WTC11 (cell line): ENCODE measurements around the gene MAP1S. TPM values are rescaled to one million over a fixed set of nuclear protein-coding genes. Genes with fewer than 3 reads are reported as not detected.

ENCODE experiments used
- ATAC-seq: fragments of 200-7000 bp; cut with Tn5 transposase; 2 replicates; pipeline ENCODE4 v1.10.0; 2021; ENCODE audit warnings: mild to moderate bottlenecking, moderate library complexity
- CTCF ChIA-PET: fragments of 300-600 bp; sonication (Branson Sonifier 250); formaldehyde crosslinking; loops from one replicate; lab custom pipeline; 2021; ENCODE audit warnings: antibody characterized with exemption; lab: Charles Lee
- POLR2A ChIA-PET: fragments of 350-600 bp; sonication (Branson Sonifier 250); formaldehyde crosslinking; loops from one replicate; lab custom pipeline; 2021; ENCODE audit warnings: antibody characterized with exemption; lab: Charles Lee
- DNase-seq: peaks from one replicate; pipeline ENCODE4 v3.0.0; 2021; ENCODE audit warnings: low spot score
- H3K27ac Mint-ChIP-seq: 2 replicates; pipeline ENCODE4 v1.8.0; 2021; ENCODE audit warnings: mixed read lengths
- H3K27me3 Mint-ChIP-seq: 2 replicates; pipeline ENCODE4 v1.8.0; 2021; ENCODE audit warnings: low read depth, mild to moderate bottlenecking, moderate library complexity, mixed read lengths
- H3K36me3 Mint-ChIP-seq: 2 replicates; pipeline ENCODE4 v1.8.0; 2021; ENCODE audit warnings: mixed read lengths
- H3K4me1 Mint-ChIP-seq: 2 replicates; pipeline ENCODE4 v1.8.0; 2022; ENCODE audit warnings: mixed read lengths
- H3K4me3 Mint-ChIP-seq: 2 replicates; pipeline ENCODE4 v1.8.0; 2021; ENCODE audit warnings: mild to moderate bottlenecking, moderate library complexity, mixed read lengths
- H3K9me3 Mint-ChIP-seq: 2 replicates; pipeline ENCODE4 v1.8.0; 2021; ENCODE audit warnings: mixed read lengths
- AFF4 ChIP-seq: sonication (generic); formaldehyde crosslinking; IDR thresholded peaks from 2 replicates; pipeline ENCODE4 v1.8.1; 2023; ENCODE audit warnings: mild to moderate bottlenecking, missing genetic modification reagents, borderline replicate concordance
- ATF2 ChIP-seq: sonication (generic); formaldehyde crosslinking; IDR thresholded peaks from 2 replicates; pipeline ENCODE4 v1.8.1; 2022; ENCODE audit warnings: low read depth, missing genetic modification reagents, borderline replicate concordance
- CBFB ChIP-seq: sonication (generic); formaldehyde crosslinking; IDR thresholded peaks from 2 replicates; pipeline ENCODE4 v1.8.1; 2022; ENCODE audit warnings: mild to moderate bottlenecking, low read depth, missing genetic modification reagents
- CREB1 ChIP-seq: sonication (generic); formaldehyde crosslinking; IDR thresholded peaks from 2 replicates; pipeline ENCODE4 v1.8.0; 2023; ENCODE audit warnings: mild to moderate bottlenecking, missing genetic modification reagents
- E2F4 ChIP-seq: sonication (generic); formaldehyde crosslinking; IDR thresholded peaks from 2 replicates; pipeline ENCODE4 v1.8.1; 2022; ENCODE audit warnings: low read depth, mild to moderate bottlenecking, moderate library complexity, missing genetic modification reagents, borderline replicate concordance
- E2F5 ChIP-seq: sonication (generic); formaldehyde crosslinking; IDR thresholded peaks from 2 replicates; pipeline ENCODE4 v1.8.1; 2022; ENCODE audit warnings: mild to moderate bottlenecking, moderate library complexity, missing genetic modification reagents
- FOXK1 ChIP-seq: sonication (generic); formaldehyde crosslinking; IDR thresholded peaks from 2 replicates; pipeline ENCODE4 v1.8.0; 2022; ENCODE audit warnings: mild to moderate bottlenecking, moderate library complexity, missing genetic modification reagents
- MAX ChIP-seq: sonication (generic); formaldehyde crosslinking; IDR thresholded peaks from 2 replicates; pipeline ENCODE4 v1.8.0; 2022; ENCODE audit warnings: mild to moderate bottlenecking, missing genetic modification reagents
- MLX ChIP-seq: sonication (generic); formaldehyde crosslinking; IDR thresholded peaks from 2 replicates; pipeline ENCODE4 v1.8.1; 2023; ENCODE audit warnings: mild to moderate bottlenecking, missing genetic modification reagents, moderate library complexity
- NFYB ChIP-seq: sonication (generic); formaldehyde crosslinking; conservative IDR thresholded peaks from 2 replicates; pipeline ENCODE4 v1.8.0; 2022; ENCODE audit warnings: low read depth, missing genetic modification reagents
- PREB ChIP-seq: sonication (generic); formaldehyde crosslinking; IDR thresholded peaks from 2 replicates; pipeline ENCODE4 v1.8.1; 2022; ENCODE audit warnings: mild to moderate bottlenecking, missing genetic modification reagents, moderate library complexity, borderline replicate concordance
- RORB ChIP-seq: fragments of 250-450 bp; sonication (Bioruptor Pico); IDR thresholded peaks from 2 replicates; pipeline ENCODE4 v1.9.0; 2021; ENCODE audit warnings: mild to moderate bottlenecking
- SMAD4 ChIP-seq: sonication (generic); formaldehyde crosslinking; IDR thresholded peaks from 2 replicates; pipeline ENCODE4 v1.8.0; 2022; ENCODE audit warnings: mild to moderate bottlenecking, missing genetic modification reagents
- SP1 ChIP-seq: sonication (generic); formaldehyde crosslinking; conservative IDR thresholded peaks from 2 replicates; pipeline ENCODE4 v1.8.1; 2022; ENCODE audit warnings: missing genetic modification reagents
- ZBTB43 ChIP-seq: sonication (generic); formaldehyde crosslinking; IDR thresholded peaks from 2 replicates; pipeline ENCODE4 v1.8.1; 2023; ENCODE audit warnings: mild to moderate bottlenecking, missing genetic modification reagents
- ZNF138 ChIP-seq: sonication (generic); formaldehyde crosslinking; conservative IDR thresholded peaks from 2 replicates; pipeline ENCODE4 v1.8.1; 2022; ENCODE audit warnings: mild to moderate bottlenecking, moderate library complexity, missing genetic modification reagents
- ZNF232 ChIP-seq: sonication (generic); formaldehyde crosslinking; IDR thresholded peaks from 2 replicates; pipeline ENCODE4 v1.8.0; 2022; ENCODE audit warnings: mild to moderate bottlenecking, missing genetic modification reagents
- ZNF396 ChIP-seq: fragments of 250-450 bp; sonication (Bioruptor Pico); IDR thresholded peaks from 2 replicates; pipeline ENCODE4 v1.8.0; 2021; ENCODE audit warnings: mild to moderate bottlenecking, moderate library complexity, borderline replicate concordance
- ZNF532 ChIP-seq: fragments of 250-450 bp; sonication (Bioruptor Pico); IDR thresholded peaks from 2 replicates; pipeline ENCODE4 v1.9.0; 2021; ENCODE audit warnings: mild to moderate bottlenecking, borderline replicate concordance
- ZNF671 ChIP-seq: fragments of 250-450 bp; sonication (Bioruptor Pico); IDR thresholded peaks from 2 replicates; pipeline ENCODE4 v1.8.0; 2021; ENCODE audit warnings: mild to moderate bottlenecking
- total RNA-seq: library from RNA; stranded (reverse); gene quantifications from 3 replicates; pipeline ENCODE4 v1.2.3, GENCODE V29; 2021

Gene MAP1S
- total RNA-seq, 1 experiment from 2014 or later: 120 TPM

- no peaks in the 10 kb centered on the region for H3K36me3 Mint-ChIP-seq
- H3K4me3 Mint-ChIP-seq: peak overlapping the region; percentile 33
- H3K9me3 Mint-ChIP-seq: no peaks in the 10 kb centered on the region; the same call in 1 of the 2 replicates
- peak overlapping the region; percentile 65; the same call in 1 of the 2 replicates for H3K27ac Mint-ChIP-seq
- H3K4me1 Mint-ChIP-seq: peaks cover 4% of the 10 kb centered on the region; the same call in 1 of the 2 replicates
- ChIA-PET POLR2A (interaction anchor here (0.6 to 1.1 kb wide), 2 partner anchors 36 to 101 kb away, joined by 4 to 5 read pairs; no protein-coding TSS in a partner anchor), CTCF (interaction anchor here (0.6 to 2.0 kb wide), 16 partner anchors 9 to 327 kb away, joined by 3 to 30 read pairs (median 6); partner anchors contain the start of genes MAP1S and RPL18A)
- ATAC-seq (peak; percentile 91), DNase-seq (peak; percentile 93)
- H3K27me3 Mint-ChIP-seq: peaks cover 25% of the 10 kb centered on the region
- TF ChIP-seq CREB1 (CRISPR knock-in tag) (no peak), SP1 (peak; percentile 78), ZNF232 (CRISPR knock-in tag) (0 out of 2 replicates have a peak, but pooled peaks have one; percentile 31), ZNF396 (CRISPR knock-in tag) (no peak), NFYB (CRISPR knock-in tag) (peak; percentile 63), ZNF138 (CRISPR knock-in tag) (no peak), RORB (CRISPR knock-in tag) (no peak), MLX (CRISPR knock-in tag) (no peak), SMAD4 (CRISPR knock-in tag) (no peak), ATF2 (CRISPR knock-in tag) (no peak), ZNF671 (no peak), E2F5 (CRISPR knock-in tag) (no peak), CBFB (no peak), AFF4 (CRISPR knock-in tag) (no peak), ZBTB43 (CRISPR knock-in tag) (0 out of 2 replicates have a peak, but pooled peaks have one; percentile 65), FOXK1 (peak; percentile 80), E2F4 (no peak), ZNF532 (CRISPR knock-in tag) (no peak), PREB (no peak), MAX (CRISPR knock-in tag) (peak; percentile 95)
Measured at GRCh38 chr19:17706750-17707181, 12.5 kb upstream of the MAP1S start.
